Suprapubic skin (tissue), 3 donors: ENCODE measurements around the gene TMEM60.

ENCODE experiments used
- EP300 ChIP-seq: sonication (generic); formaldehyde crosslinking; IDR thresholded peaks from one replicate; pipeline ENCODE4 v1.6.1; 2017; ENCODE audit warnings: antibody characterized with exemption
- TF ChIP-seq, protein P1 (sequence below), 2 donors: fragments of 200-600 bp in 1 of 2; fragments of 450-650 bp in 1 of 2; sonication (generic) in 1 of 2; IDR thresholded peaks; one replicate each; pipeline ENCODE4 v1.5.1; 2016 to 2019; ENCODE audit warnings: antibody characterized with exemption in 2 of 2, mild to moderate bottlenecking in 1 of 2, moderate library complexity in 1 of 2

DNA sequence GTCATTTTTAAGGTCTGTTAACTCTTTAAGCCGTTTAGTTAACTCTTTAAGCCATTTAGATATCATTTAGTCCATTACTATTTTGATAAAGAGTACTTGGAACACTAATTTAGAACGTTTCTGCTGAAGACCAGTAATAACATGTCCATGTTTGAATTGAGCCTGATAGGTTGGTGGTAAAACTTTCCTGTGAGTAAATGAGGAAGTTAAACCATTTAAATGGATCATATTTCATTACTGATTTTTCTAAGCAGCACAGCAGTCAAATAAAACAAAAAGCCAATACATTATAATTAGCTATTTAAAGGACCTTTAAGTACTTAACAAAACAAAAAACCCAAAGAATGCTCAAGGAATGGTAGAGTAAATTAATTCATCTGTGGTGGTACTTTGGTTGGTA is 29.8 kb upstream of the TMEM60 start:
- TF ChIP-seq, protein P1, sequence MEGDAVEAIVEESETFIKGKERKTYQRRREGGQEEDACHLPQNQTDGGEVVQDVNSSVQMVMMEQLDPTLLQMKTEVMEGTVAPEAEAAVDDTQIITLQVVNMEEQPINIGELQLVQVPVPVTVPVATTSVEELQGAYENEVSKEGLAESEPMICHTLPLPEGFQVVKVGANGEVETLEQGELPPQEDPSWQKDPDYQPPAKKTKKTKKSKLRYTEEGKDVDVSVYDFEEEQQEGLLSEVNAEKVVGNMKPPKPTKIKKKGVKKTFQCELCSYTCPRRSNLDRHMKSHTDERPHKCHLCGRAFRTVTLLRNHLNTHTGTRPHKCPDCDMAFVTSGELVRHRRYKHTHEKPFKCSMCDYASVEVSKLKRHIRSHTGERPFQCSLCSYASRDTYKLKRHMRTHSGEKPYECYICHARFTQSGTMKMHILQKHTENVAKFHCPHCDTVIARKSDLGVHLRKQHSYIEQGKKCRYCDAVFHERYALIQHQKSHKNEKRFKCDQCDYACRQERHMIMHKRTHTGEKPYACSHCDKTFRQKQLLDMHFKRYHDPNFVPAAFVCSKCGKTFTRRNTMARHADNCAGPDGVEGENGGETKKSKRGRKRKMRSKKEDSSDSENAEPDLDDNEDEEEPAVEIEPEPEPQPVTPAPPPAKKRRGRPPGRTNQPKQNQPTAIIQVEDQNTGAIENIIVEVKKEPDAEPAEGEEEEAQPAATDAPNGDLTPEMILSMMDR (IDR thresholded peaks at IDR 0.05): no peak
- no peak for TF ChIP-seq EP300
